B cell (primary cell): ENCODE results near the gene CIZ1. TPM values are rescaled to one million over a fixed set of nuclear protein-coding genes. Genes with fewer than 3 reads are reported as not detected.

Experiments used
- ATAC-seq: fragments of 200-7000 bp; cut with Tn5 transposase; one replicate; pipeline ENCODE4 v1.10.0; 2021; ENCODE audit warnings: low read depth, mild to moderate bottlenecking, moderate number of reproducible peaks, moderate library complexity
- CTCF ChIA-PET: fragments of 350-600 bp; sonication (Branson Sonifier 250); formaldehyde crosslinking; loops from one replicate; lab custom pipeline; 2021; ENCODE audit warnings: antibody characterized with exemption, inconsistent platforms; lab: Charles Lee
- POLR2A ChIA-PET: fragments of 350-600 bp; sonication (Branson Sonifier 250); formaldehyde crosslinking; loops from one replicate; lab custom pipeline; 2021; ENCODE audit warnings: antibody characterized with exemption; lab: Charles Lee
- DNase-seq: peaks from one replicate; pipeline ENCODE4 v3.0.0; 2013
- H2AFZ ChIP-seq: 2 replicates; pipeline ENCODE4 v1.6.1; 2012; ENCODE audit warnings: mild to moderate bottlenecking, low read depth, low read length; ENCODE audit not compliant: insufficient read depth, poor library complexity, severe bottlenecking
- H3K27ac ChIP-seq, 2 donors: 1 replicate in 1 of 2; 2 replicates in 1 of 2; pipeline ENCODE4 v1.5.1; 2012 to 2013; ENCODE audit warnings: low read length in 2 of 2, mild to moderate bottlenecking in 2 of 2, moderate library complexity in 1 of 2
- H3K27me3 ChIP-seq, 4 experiments: fragments of 200-600 bp in 1 of 4; sonication (generic) in 1 of 4; replicated peaks in 1 of 4; 1 replicate in 2 of 4; 2 replicates in 2 of 4; pipeline versions ENCODE4 v1.6.1 to v1.7.0; 2013 to 2016; ENCODE audit warnings: low read length in 3 of 4, mild to moderate bottlenecking in 2 of 4, mixed read lengths in 1 of 4, moderate library complexity in 1 of 4; ENCODE audit not compliant: insufficient read depth in 4 of 4, control insufficient read depth in 3 of 4; ENCODE audit errors: control extremely low read depth in 1 of 4
- H3K36me3 ChIP-seq, 2 experiments: replicated peaks in 1 of 2; 1 replicate in 1 of 2; 2 replicates in 1 of 2; pipeline versions ENCODE4 v1.6.1 to v1.7.1; 2013; ENCODE audit warnings: low read length in 1 of 2; ENCODE audit not compliant: insufficient read depth in 2 of 2, control insufficient read depth in 1 of 2; ENCODE audit errors: control extremely low read depth in 1 of 2, extremely low read depth in 1 of 2
- H3K4me1 ChIP-seq, 2 donors: fragments of 200-600 bp in 1 of 2; sonication (generic) in 1 of 2; 1 replicate in 1 of 2; 2 replicates in 1 of 2; pipeline versions ENCODE4 v1.5.1 to v1.6.1; 2013 to 2017; ENCODE audit warnings: low read length in 2 of 2; ENCODE audit not compliant: control insufficient read depth in 2 of 2, insufficient read depth in 2 of 2
- H3K4me2 ChIP-seq: replicated peaks from 2 replicates; pipeline ENCODE3; 2012; ENCODE audit warnings: mild to moderate bottlenecking, low read depth, low read length; ENCODE audit not compliant: poor library complexity, severe bottlenecking
- H3K4me3 ChIP-seq, 5 experiments: fragments of 200-600 bp in 1 of 5; sonication (generic) in 1 of 5; 1 replicate in 3 of 5; 2 replicates in 2 of 5; pipeline versions ENCODE4 v1.5.1 to v1.7.0; 2011 to 2016; ENCODE audit warnings: low read length in 4 of 5, mild to moderate bottlenecking in 4 of 5, low read depth in 2 of 5, control low read depth in 1 of 5, moderate library complexity in 1 of 5; ENCODE audit not compliant: insufficient read depth in 1 of 5; ENCODE audit errors: control extremely low read depth in 1 of 5, extremely low read depth in 1 of 5
- H3K79me2 ChIP-seq: fragments of 200-600 bp; sonication (generic); one replicate; pipeline ENCODE4 v1.6.0; 2016; ENCODE audit warnings: low read length; ENCODE audit not compliant: control insufficient read depth, insufficient read depth
- H3K9ac ChIP-seq: fragments of 200-600 bp; sonication (generic); 2 replicates; pipeline ENCODE4 v1.6.1; 2017; ENCODE audit warnings: mild to moderate bottlenecking, low read length, moderate library complexity
- H3K9me3 ChIP-seq, 3 donors: one replicate each; pipeline versions ENCODE4 v1.6.1 to v1.7.1; 2013; ENCODE audit warnings: low read length in 2 of 3; ENCODE audit not compliant: control insufficient read depth in 2 of 3, insufficient read depth in 1 of 3; ENCODE audit errors: control extremely low read depth in 1 of 3
- H4K20me1 ChIP-seq: 2 replicates; pipeline ENCODE4 v1.6.0; 2012; ENCODE audit warnings: mild to moderate bottlenecking, low read length; ENCODE audit not compliant: insufficient read depth, control insufficient read depth, poor library complexity, severe bottlenecking
- H3K27ac Mint-ChIP-seq: one replicate; pipeline ENCODE4 v1.8.0; 2021; ENCODE audit warnings: mixed read lengths
- H3K27me3 Mint-ChIP-seq: one replicate; pipeline ENCODE4 v1.8.0; 2021; ENCODE audit warnings: mixed read lengths
- H3K4me1 Mint-ChIP-seq: one replicate; pipeline ENCODE4 v1.8.0; 2021; ENCODE audit warnings: mixed read lengths
- H3K4me3 Mint-ChIP-seq: one replicate; pipeline ENCODE4 v1.8.0; 2021; ENCODE audit warnings: mixed read lengths
- H3K9me3 Mint-ChIP-seq: one replicate; pipeline ENCODE4 v1.8.0; 2022; ENCODE audit warnings: mixed read lengths; ENCODE audit not compliant: insufficient read depth
- CTCF ChIP-seq: fragments of 200-600 bp; IDR thresholded peaks from one replicate; pipeline ENCODE4 v1.8.0; 2022; ENCODE audit warnings: antibody characterized with exemption, mild to moderate bottlenecking
- EZH2 ChIP-seq: IDR thresholded peaks from 2 replicates; pipeline ENCODE4 v1.6.1; 2012; ENCODE audit warnings: borderline replicate concordance, low read depth, mild to moderate bottlenecking, moderate library complexity, low read length; ENCODE audit not compliant: insufficient read depth, poor library complexity, severe bottlenecking
- WGBS: methylation state at CpG from one replicate; pipeline ENCODE4 v1.1.5; 2013; ENCODE audit warnings: missing lambda C conversion rate; ENCODE audit not compliant: insufficient coverage; 5-methylcytosine and 5-hydroxymethylcytosine counted together
- intact Hi-C: fragments of 100-400 bp; cut with micrococcal nuclease; formaldehyde crosslinking; loops from one replicate; pipeline ENCODE4 v1.10.0; 2022
- polyA plus RNA-seq: library from polyadenylated mRNA; depleted of rRNA; stranded (reverse); fragments of >200 nt; gene quantifications from 2 replicates; pipeline ENCODE4 v1.2.3, GENCODE V29; 2012
- total RNA-seq, 2 donors: library from RNA; stranded (reverse); fragments of 120-200 nt in 1 of 2; gene quantifications; 1 replicate in 1 of 2; 2 replicates in 1 of 2; pipeline versions ENCODE4 v1.2.3 to v1.2.4, GENCODE V29; 2013 to 2022

CIZ1 gene
- total and polyA plus RNA-seq, 2 donors (not counting 1 experiment from before 2014, with no cell fraction given), result 79.9 to 160 TPM

- H3K4me1 ChIP-seq, result no peaks in the 10 kb centered on the region
- ATAC-seq, result no peak
- H3K9ac ChIP-seq, result no peak overlapping the region
- DNase-seq, result no peak
- no peak for TF ChIP-seq EZH2
- TF ChIP-seq CTCF, result no peak
- intact Hi-C loops, result no loop called here
- no peak overlapping the region for H3K27ac ChIP-seq
- H3K9me3 ChIP-seq, result no peaks in the 10 kb centered on the region
- H2AFZ ChIP-seq, result no peak overlapping the region
- Mint-ChIP-seq H3K27me3 (peaks cover 7% of the 10 kb centered on the region), H3K4me3 (no peak overlapping the region), H3K27ac (no peak overlapping the region), H3K9me3 (no peaks in the 10 kb centered on the region), H3K4me1 (no peaks in the 10 kb centered on the region)
- H4K20me1 ChIP-seq, result no peaks in the 10 kb centered on the region
- ChIA-PET CTCF (no interaction called here), POLR2A (no interaction called here)
- H3K36me3 ChIP-seq, result no peaks in the 10 kb centered on the region
- no peak overlapping the region for H3K4me3 ChIP-seq
- no peaks in the 10 kb centered on the region for H3K27me3 ChIP-seq
- WGBS, result 93% methylated on average over 12 of the region's 13 CpGs
- H3K4me2 ChIP-seq, result no peak overlapping the region
- no peaks in the 10 kb centered on the region for H3K79me2 ChIP-seq
Observed at GRCh38 chr9:128152133-128153059, 39.0 kb downstream of the CIZ1 start.
